Skeletal muscle satellite cell (primary cell): ENCODE data around the gene PPARD.
A peak's percentile ranks its signal among the peaks of the same experiment; 100 is the strongest.

ENCODE experiments used
- H3K27me3 ChIP-seq: 2 replicates; pipeline ENCODE4 v1.7.0; 2013; ENCODE audit warnings: low read length; ENCODE audit not compliant: control insufficient read depth, insufficient read depth
- H3K36me3 ChIP-seq: 2 replicates; pipeline ENCODE4 v1.7.0; 2013; ENCODE audit warnings: mild to moderate bottlenecking, control low read depth, low read length; ENCODE audit not compliant: insufficient read depth
- H3K4me1 ChIP-seq: 2 replicates; pipeline ENCODE4 v1.7.0; 2013; ENCODE audit warnings: low read length; ENCODE audit not compliant: control insufficient read depth, insufficient read depth
- H3K4me2 ChIP-seq: 2 replicates; pipeline ENCODE4 v1.7.0; 2013; ENCODE audit warnings: mild to moderate bottlenecking, low read length
- H3K4me3 ChIP-seq: 2 replicates; pipeline ENCODE4 v1.7.0; 2013; ENCODE audit warnings: low read length
- H3K9ac ChIP-seq: 2 replicates; pipeline ENCODE4 v1.7.0; 2013; ENCODE audit warnings: mild to moderate bottlenecking, low read depth, low read length, moderate library complexity
- H3K9me3 ChIP-seq: replicated peaks from 2 replicates; pipeline ENCODE4 v1.7.0; 2013; ENCODE audit warnings: mild to moderate bottlenecking, control low read depth, low read length

Gene PPARD

DNA sequence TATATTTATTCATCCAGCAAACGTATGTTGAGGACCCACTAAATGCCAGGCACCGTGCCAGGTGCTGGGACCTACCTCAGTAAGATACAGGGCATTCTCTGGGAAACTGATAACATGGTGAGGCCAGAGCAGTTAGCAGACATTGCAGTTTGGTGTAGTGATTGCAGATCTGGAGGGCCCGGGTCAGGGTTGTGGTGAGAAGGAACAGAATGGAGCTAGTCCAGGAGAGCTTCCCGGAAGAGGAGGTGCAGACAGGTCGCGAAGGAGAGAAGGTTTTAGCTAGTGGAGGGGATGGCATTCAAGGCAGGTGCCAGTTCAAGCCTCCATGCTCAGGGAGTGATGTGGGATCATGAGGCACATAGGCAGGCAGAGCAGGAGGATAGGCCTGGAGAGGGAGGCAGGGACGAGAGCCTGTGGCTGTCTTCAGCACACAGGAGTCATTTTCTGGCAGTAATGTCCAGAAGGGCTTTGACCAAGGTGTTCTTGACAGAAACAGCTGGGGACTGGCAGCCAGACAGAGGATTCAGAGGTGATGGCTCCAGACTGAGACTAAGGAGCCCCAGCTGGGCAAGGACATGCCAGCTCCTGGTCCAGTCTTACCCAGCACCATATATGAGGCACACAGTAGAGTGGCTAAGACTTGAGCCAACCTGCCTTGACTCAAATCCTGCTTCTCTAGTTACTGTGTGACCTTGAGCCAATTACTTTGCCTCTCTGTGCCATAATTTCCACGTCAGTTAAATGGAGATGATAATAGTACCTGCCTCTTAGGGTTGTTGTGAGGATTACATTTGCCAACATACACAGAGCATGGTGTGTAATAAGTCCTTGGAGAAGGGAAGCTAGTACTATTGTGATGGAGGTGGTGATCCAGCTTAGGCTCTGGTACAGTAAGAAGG is 61.4 kb downstream of the PPARD start:
- H3K9me3 ChIP-seq, result no peaks in the 10 kb centered on the region
- no peak overlapping the region for H3K9ac ChIP-seq
- no peaks in the 10 kb centered on the region for H3K27me3 ChIP-seq
- H3K4me3 ChIP-seq, result no peak overlapping the region
- peaks cover 4% of the 10 kb centered on the region for H3K36me3 ChIP-seq
- H3K4me2 ChIP-seq, result no peak overlapping the region
- peaks cover 8% of the 10 kb centered on the region for H3K4me1 ChIP-seq

DNA sequence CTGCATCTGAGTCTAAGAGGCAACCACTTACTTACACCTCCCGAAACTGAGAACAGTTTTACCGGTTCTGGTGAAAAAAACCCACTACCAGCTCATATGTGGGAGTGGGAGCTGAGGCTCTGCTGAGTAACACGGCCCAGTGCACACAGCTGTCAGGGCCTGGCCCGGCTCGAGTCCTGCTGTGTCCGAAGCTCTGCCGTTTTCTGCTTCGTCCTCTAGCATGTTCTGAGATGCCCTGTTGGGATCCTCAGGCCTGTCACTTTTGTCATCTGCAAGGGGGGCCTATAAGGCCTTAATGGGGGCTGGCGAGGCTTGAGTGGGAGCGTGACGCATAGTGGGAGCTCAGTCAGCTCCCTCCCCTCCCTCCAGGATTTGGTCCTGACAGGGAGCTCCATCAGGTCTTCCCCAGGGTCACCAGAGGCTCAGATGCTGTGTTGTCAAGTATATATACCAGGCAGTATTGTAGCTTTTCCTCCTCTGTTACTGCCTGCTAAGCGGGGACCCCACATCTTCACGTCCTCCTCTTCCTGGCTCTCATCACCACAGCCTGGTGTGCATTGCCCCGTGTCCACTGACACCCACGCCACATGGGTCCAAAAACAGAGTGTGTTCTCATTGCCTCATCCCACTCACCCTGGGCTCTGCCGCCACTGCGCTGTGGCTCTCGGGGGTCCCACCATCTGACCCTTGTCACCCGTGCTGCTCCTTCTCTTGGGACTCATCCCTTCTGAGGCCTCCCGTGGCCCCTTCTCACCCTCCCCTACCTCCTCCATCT is 64.5 kb downstream of the PPARD start:
- no peaks in the 10 kb centered on the region for H3K9me3 ChIP-seq
- peaks cover 12% of the 10 kb centered on the region for H3K36me3 ChIP-seq
- no peak overlapping the region for H3K4me3 ChIP-seq
- H3K9ac ChIP-seq, result no peak overlapping the region
- no peak overlapping the region for H3K4me2 ChIP-seq
- H3K4me1 ChIP-seq, result no peaks in the 10 kb centered on the region
- no peaks in the 10 kb centered on the region for H3K27me3 ChIP-seq

DNA sequence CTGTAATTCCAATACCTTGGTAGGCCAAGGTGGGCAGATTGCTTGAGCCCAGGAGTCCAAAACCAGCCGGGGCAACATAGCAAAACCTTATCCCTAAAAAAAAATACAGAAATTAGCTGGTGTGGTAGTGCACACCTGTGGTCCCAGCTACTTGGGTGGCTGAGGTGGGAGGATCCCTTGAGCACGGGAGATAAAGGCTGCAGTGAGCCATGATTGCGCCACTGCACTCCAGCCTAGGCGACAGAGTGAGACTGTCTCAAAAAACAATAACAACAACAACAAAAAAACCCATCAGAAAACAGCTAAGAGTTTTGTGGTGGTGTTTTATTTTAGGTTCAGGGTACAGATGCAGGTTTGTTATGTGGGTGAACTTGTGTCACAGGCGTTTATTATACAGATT is 66.9 kb downstream of the PPARD start:
- Histone ChIP-seq H3K27me3 (no peaks in the 10 kb centered on the region), H3K36me3 (peaks cover 27% of the 10 kb centered on the region), H3K9me3 (no peaks in the 10 kb centered on the region), H3K4me3 (no peak overlapping the region), H3K4me1 (peaks cover 2% of the 10 kb centered on the region), H3K9ac (no peak overlapping the region), H3K4me2 (no peak overlapping the region)

DNA sequence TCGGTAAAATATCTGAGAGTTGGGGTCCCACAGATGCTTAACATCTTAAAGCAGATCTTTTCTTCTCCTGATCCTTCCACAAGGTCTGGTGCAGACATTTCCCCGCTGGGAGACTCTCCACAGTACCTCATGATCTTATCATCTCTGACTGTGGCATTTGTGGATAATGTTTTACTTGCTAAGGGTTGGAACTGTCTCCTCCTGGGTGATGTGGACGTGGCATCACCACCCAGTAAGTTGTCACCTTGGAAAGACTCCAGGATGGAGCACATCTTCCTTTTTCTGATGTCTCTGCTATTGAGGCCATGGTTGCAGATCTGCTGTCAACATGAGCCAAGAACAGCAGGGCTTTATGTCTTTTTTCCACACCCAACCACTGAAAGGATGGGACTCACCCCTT is 67.8 kb downstream of the PPARD start:
- no peak overlapping the region for H3K4me2 ChIP-seq
- H3K4me1 ChIP-seq, result peaks cover 10% of the 10 kb centered on the region
- H3K9me3 ChIP-seq, result no peaks in the 10 kb centered on the region
- H3K27me3 ChIP-seq, result no peaks in the 10 kb centered on the region
- no peak overlapping the region for H3K4me3 ChIP-seq
- H3K9ac ChIP-seq, result no peak overlapping the region
- peaks cover 31% of the 10 kb centered on the region for H3K36me3 ChIP-seq

DNA sequence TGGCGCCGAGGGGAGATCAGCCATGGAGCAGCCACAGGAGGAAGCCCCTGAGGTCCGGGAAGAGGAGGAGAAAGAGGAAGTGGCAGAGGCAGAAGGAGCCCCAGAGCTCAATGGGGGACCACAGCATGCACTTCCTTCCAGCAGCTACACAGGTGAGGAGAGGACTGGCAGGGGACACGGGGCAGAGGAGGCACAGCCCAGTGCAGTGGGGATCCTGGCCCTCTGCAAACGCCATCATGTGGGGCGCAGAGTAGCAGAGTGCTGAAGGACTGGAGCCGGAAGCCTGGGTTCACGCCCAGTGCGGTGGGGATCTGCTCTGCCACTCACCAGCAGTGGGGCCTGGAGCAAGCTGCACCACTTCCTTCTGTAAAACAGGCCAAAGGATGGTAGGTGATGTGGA is 68.7 kb downstream of the PPARD start:
- H3K4me2 ChIP-seq, result no peak overlapping the region
- H3K27me3 ChIP-seq, result no peaks in the 10 kb centered on the region
- no peak overlapping the region for H3K4me3 ChIP-seq
- no peaks in the 10 kb centered on the region for H3K9me3 ChIP-seq
- no peak overlapping the region for H3K9ac ChIP-seq
- peaks cover 17% of the 10 kb centered on the region for H3K4me1 ChIP-seq
- peaks cover 31% of the 10 kb centered on the region for H3K36me3 ChIP-seq

DNA sequence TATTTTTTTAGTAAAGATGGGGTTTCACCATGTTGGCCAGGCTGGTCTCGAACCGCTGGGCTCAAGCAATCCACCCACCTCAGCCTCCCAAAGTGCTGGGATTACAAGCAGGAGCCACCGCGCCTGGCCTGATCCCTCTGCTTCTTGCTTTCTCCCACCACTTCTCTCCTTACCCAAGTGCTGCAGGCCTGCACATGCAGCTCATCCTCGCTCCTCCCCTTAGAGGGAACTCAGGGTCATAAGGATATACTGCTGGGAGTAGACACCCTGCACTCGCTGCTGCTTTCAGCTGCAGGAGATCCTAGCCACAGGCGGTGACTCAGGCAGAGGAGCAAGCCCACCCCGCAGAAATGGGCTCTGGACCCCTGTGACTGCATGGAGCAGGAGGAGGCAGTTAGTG is 69.7 kb downstream of the PPARD start:
- Histone ChIP-seq H3K4me1 (peaks cover 17% of the 10 kb centered on the region), H3K27me3 (no peaks in the 10 kb centered on the region), H3K4me3 (no peak overlapping the region), H3K9me3 (no peaks in the 10 kb centered on the region), H3K4me2 (no peak overlapping the region), H3K9ac (no peak overlapping the region), H3K36me3 (peaks cover 36% of the 10 kb centered on the region)

DNA sequence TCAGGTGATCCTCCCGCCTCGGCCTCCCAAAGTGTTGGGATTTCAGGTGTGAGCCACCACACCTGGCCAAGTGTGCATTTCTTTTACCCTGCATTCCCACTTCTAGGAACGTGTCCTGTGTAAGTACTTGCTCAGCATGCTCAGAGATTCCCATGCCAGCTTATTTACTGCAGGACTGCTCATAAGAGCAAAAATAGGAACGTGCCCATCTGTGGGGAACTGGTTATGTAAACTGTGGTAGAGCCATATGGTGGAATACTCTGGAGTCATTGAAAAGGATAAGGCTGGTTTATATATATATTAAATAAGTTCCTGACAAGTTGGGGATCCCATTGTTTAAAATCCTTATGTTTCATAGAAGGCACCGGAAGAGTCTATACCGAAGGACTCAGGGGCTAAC is 71.6 kb downstream of the PPARD start:
- H3K36me3 ChIP-seq, result peaks cover 51% of the 10 kb centered on the region
- no peak overlapping the region for H3K4me3 ChIP-seq
- H3K4me1 ChIP-seq, result peaks cover 22% of the 10 kb centered on the region
- no peak overlapping the region for H3K9ac ChIP-seq
- no peaks in the 10 kb centered on the region for H3K9me3 ChIP-seq
- H3K27me3 ChIP-seq, result no peaks in the 10 kb centered on the region
- H3K4me2 ChIP-seq, result no peak overlapping the region

DNA sequence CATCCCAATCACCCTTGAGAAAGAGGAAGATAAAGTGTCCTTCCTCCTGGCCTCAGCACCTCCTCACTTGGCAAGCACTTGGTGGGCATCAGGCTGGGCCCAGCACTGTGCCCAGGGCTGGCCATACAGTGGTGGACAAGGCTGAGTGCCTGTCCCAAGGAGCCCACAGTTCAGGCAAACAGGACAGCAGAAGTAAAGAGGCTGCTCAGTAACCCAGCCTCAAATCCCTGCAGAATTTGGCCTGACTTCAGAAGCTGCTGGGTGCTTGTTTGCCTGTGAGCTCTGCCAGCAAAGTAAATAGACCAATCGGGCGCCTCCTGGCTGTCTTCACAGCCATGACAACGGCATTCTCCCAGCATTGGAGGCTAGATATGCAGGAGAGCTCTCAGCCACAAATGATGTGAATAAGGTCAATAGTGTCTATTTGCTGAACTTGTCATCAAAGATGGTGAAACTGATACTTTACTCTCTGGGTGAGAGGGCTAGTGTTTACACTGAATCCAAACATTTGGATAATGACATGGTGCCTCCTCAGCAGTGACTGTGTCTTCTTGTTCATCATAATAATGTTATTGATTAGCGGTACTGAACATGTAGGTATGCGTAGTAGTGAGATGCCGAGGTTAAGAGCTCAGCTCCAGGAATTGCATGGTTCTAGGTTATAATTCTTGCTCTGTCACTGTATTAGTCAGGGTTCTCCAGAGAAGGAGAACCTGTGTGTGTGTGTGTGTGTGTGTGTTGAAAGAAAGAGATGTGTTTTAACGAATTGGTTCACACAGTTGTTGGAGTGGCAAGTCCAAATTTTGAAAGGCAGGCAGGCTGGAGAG is 72.9 kb downstream of the PPARD start:
- no peak overlapping the region for H3K4me3 ChIP-seq
- peaks cover 32% of the 10 kb centered on the region for H3K4me1 ChIP-seq
- peak overlapping the region; percentile 20 for H3K9ac ChIP-seq
- H3K4me2 ChIP-seq, result no peak overlapping the region
- H3K9me3 ChIP-seq, result no peaks in the 10 kb centered on the region
- H3K36me3 ChIP-seq, result peaks cover 51% of the 10 kb centered on the region
- H3K27me3 ChIP-seq, result no peaks in the 10 kb centered on the region

DNA sequence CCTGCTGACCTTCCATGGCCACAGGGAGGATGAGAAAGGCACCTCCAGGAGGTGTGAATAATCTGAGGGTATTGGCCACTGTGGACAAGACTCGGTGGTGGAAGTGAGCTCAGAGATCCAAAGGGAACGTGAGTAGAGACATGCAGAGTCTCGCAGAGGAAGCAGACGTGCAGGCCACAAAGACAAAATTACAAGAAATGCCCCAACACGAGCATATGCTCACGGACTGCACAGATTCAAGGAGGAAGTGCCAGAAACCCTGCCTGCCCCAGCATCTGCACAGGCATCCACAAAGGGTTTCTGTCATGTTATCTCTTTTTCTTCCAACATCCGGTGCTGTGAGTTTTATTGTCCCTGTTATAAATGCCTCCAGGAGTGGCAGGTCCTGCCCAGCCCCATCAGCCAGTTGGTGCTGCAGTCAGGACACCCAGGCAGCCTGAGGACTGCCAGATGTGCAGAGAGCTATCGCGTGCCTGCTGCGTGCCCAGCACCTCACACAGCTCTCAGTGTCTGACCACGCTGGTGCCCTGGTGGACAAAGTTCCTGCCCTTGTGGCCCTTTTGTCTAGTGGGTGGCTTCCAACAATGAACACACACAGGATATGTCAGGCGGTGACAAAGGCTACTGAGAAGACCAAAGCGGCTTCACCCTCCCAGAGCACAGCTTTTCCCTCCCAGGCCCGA is 75.8 kb downstream of the PPARD start:
- Histone ChIP-seq H3K4me1 (peaks cover 32% of the 10 kb centered on the region), H3K4me3 (no peak overlapping the region), H3K4me2 (no peak overlapping the region), H3K9ac (no peak overlapping the region), H3K9me3 (no peaks in the 10 kb centered on the region), H3K36me3 (peaks cover 46% of the 10 kb centered on the region), H3K27me3 (no peaks in the 10 kb centered on the region)

DNA sequence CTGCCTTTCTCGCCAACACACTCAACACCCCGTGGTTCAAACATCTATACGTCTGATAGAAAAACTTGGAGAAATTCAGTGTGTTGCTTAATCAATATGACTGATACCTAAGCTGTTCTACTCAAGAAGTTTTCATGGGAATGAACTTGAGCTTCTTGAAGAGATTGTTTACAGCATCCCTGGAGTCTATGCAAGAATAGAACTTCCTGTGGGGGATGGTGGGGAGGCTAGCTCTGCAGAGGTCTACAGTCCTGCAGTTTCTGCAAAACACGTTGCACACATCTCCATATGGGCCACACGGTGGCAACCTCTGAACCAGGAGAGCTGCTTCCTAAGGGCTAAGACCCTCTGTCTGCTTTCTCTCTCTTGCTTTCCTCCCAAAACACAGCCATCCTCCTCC is 77.1 kb downstream of the PPARD start:
- Histone ChIP-seq H3K9ac (no peak overlapping the region), H3K4me3 (no peak overlapping the region), H3K4me2 (no peak overlapping the region), H3K27me3 (no peaks in the 10 kb centered on the region), H3K36me3 (peaks cover 50% of the 10 kb centered on the region), H3K9me3 (no peaks in the 10 kb centered on the region), H3K4me1 (peaks cover 30% of the 10 kb centered on the region)

DNA sequence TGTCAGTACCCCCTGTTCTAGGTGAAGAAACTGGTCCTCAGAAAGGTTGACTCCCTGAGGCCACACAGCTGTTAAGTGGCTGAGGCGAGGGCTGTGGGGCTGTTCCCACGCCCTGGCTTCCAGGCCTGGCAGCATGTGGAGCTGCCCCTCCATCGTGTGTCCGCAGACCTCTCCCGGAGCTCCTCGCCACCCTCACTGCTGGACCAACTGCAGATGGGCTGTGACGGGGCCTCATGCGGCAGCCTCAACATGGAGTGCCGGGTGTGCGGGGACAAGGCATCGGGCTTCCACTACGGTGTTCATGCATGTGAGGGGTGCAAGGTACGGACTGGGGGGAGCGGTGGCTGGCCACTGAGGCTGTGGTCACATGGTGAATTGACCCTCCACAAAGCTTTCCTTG is 77.6 kb downstream of the PPARD start:
- H3K9ac ChIP-seq, result no peak overlapping the region
- H3K4me1 ChIP-seq, result peaks cover 30% of the 10 kb centered on the region
- no peaks in the 10 kb centered on the region for H3K9me3 ChIP-seq
- H3K4me2 ChIP-seq, result no peak overlapping the region
- H3K4me3 ChIP-seq, result no peak overlapping the region
- peaks cover 51% of the 10 kb centered on the region for H3K36me3 ChIP-seq
- H3K27me3 ChIP-seq, result no peaks in the 10 kb centered on the region
